Mononuclear cell (primary cell): ENCODE measurements around the gene CLCA1. TPM values are rescaled to one million over a fixed set of nuclear protein-coding genes. Genes with fewer than 3 reads are reported as not detected.
"Not testable (repeated sequence)": the region's sequence is repeated elsewhere in the genome, so short reads cannot be mapped to it uniquely, and the experiment has no call there.

Source experiments
- H3K27me3 ChIP-seq: 2 replicates; pipeline ENCODE4 v1.6.0; 2011; ENCODE audit warnings: low read length, control low read depth; ENCODE audit not compliant: insufficient read depth
- H3K4me1 ChIP-seq: 2 replicates; pipeline ENCODE4 v1.5.1; 2011; ENCODE audit warnings: mild to moderate bottlenecking, low read length, control low read depth; ENCODE audit not compliant: insufficient read depth
- H3K4me3 ChIP-seq: 2 replicates; pipeline ENCODE4 v1.5.1; 2011; ENCODE audit warnings: mild to moderate bottlenecking, low read length, moderate library complexity
- H3K9me3 ChIP-seq: 2 replicates; pipeline ENCODE4 v1.5.1; 2011; ENCODE audit warnings: low read depth, mild to moderate bottlenecking, control low read depth, low read length
- total RNA-seq: library from RNA; depleted of rRNA; stranded (reverse); fragments of >200 nt; gene quantifications from one replicate; pipeline ENCODE4 v1.2.3, GENCODE V29; 2012

Gene CLCA1
- total RNA-seq, 1 donor = not detected

- Histone ChIP-seq H3K4me3 (no peak overlapping the region), H3K27me3 (no peaks in the 10 kb centered on the region), H3K9me3 (no peaks in the 10 kb centered on the region), H3K4me1 (no peaks in the 10 kb centered on the region)
Measured at GRCh38 chr1:86478416-86479156, 9.9 kb downstream of the CLCA1 start.

- H3K4me3 ChIP-seq = no peak overlapping the region
- H3K4me1 ChIP-seq = no peaks in the 10 kb centered on the region
- no peaks in the 10 kb centered on the region for H3K9me3 ChIP-seq
- H3K27me3 ChIP-seq = no peaks in the 10 kb centered on the region
Measured at GRCh38 chr1:86481966-86482365, 13.2 kb downstream of the CLCA1 start.

GRCh38 chr1:86487131-86487810 is 18.5 kb downstream of the CLCA1 start:
- Histone ChIP-seq H3K27me3 (no peaks in the 10 kb centered on the region), H3K9me3 (no peaks in the 10 kb centered on the region), H3K4me3 (no peak overlapping the region), H3K4me1 (no peaks in the 10 kb centered on the region)

- no peak overlapping the region for H3K4me3 ChIP-seq
- no peaks in the 10 kb centered on the region for H3K27me3 ChIP-seq
- H3K9me3 ChIP-seq = no peaks in the 10 kb centered on the region
- H3K4me1 ChIP-seq = no peaks in the 10 kb centered on the region
Measured at GRCh38 chr1:86487811-86488141, 19.0 kb downstream of the CLCA1 start.

- no peaks in the 10 kb centered on the region for H3K4me1 ChIP-seq
- H3K9me3 ChIP-seq = no peaks in the 10 kb centered on the region
- H3K4me3 ChIP-seq = no peak overlapping the region
- no peaks in the 10 kb centered on the region for H3K27me3 ChIP-seq
Measured at GRCh38 chr1:86489242-86489878, 20.6 kb downstream of the CLCA1 start.

- no peaks in the 10 kb centered on the region for H3K27me3 ChIP-seq
- H3K9me3 ChIP-seq = no peaks in the 10 kb centered on the region
- no peak overlapping the region for H3K4me3 ChIP-seq
- H3K4me1 ChIP-seq = no peaks in the 10 kb centered on the region
Measured at GRCh38 chr1:86491171-86491950, 22.6 kb downstream of the CLCA1 start.

- Histone ChIP-seq H3K4me1 (peaks cover 11% of the 10 kb centered on the region), H3K4me3 (no peak overlapping the region), H3K27me3 (no peaks in the 10 kb centered on the region), H3K9me3 (no peaks in the 10 kb centered on the region)
Measured at GRCh38 chr1:86498281-86498680, 29.6 kb downstream of the CLCA1 start.

GRCh38 chr1:86499987-86500593 is 31.4 kb downstream of the CLCA1 start:
- H3K27me3 ChIP-seq = no peaks in the 10 kb centered on the region
- H3K4me1 ChIP-seq = peaks cover 11% of the 10 kb centered on the region
- H3K4me3 ChIP-seq = no peak overlapping the region
- no peaks in the 10 kb centered on the region for H3K9me3 ChIP-seq

GRCh38 chr1:86500714-86501113 is 32.0 kb downstream of the CLCA1 start:
- peaks cover 3% of the 10 kb centered on the region for H3K27me3 ChIP-seq
- H3K4me1 ChIP-seq = peaks cover 11% of the 10 kb centered on the region

GRCh38 chr1:86502125-86502646 is 33.5 kb downstream of the CLCA1 start:
- not testable (repeated sequence) for H3K4me3 ChIP-seq
- H3K4me1 ChIP-seq = peaks cover 11% of the 10 kb centered on the region

More at GRCh38 chr1:86500714-86501113, 32.0 kb downstream of the CLCA1 start:
- Histone ChIP-seq H3K4me3 (no peak overlapping the region), H3K9me3 (no peaks in the 10 kb centered on the region)

GRCh38 chr1:86502721-86503405 is 34.1 kb downstream of the CLCA1 start:
- peaks cover 3% of the 10 kb centered on the region for H3K27me3 ChIP-seq
- no peak overlapping the region for H3K4me3 ChIP-seq
- H3K9me3 ChIP-seq = no peaks in the 10 kb centered on the region
- H3K4me1 ChIP-seq = peaks cover 11% of the 10 kb centered on the region

More at GRCh38 chr1:86502125-86502646, 33.5 kb downstream of the CLCA1 start:
- H3K9me3 ChIP-seq, H3K27me3 ChIP-seq: not testable (repeated sequence)

GRCh38 chr1:86503406-86504136 is 34.8 kb downstream of the CLCA1 start:
- no peak overlapping the region for H3K4me3 ChIP-seq
- peaks cover 3% of the 10 kb centered on the region for H3K27me3 ChIP-seq
- no peaks in the 10 kb centered on the region for H3K9me3 ChIP-seq
- peaks cover 11% of the 10 kb centered on the region for H3K4me1 ChIP-seq

- Histone ChIP-seq H3K4me3 (no peak overlapping the region), H3K27me3 (peaks cover 3% of the 10 kb centered on the region), H3K9me3 (no peaks in the 10 kb centered on the region), H3K4me1 (peaks cover 11% of the 10 kb centered on the region)
Measured at GRCh38 chr1:86504137-86504479, 35.4 kb downstream of the CLCA1 start.
